GM10266 (cell line): ENCODE data around the gene SPATA16.

Experiments
- DNase-seq: peaks from one replicate; pipeline ENCODE4 v3.0.0; 2012; ENCODE audit errors: extremely low spot score
- TF ChIP-seq, protein P1 (sequence below): IDR thresholded peaks from 2 replicates; pipeline ENCODE4 v1.5.1; 2012; ENCODE audit warnings: mild to moderate bottlenecking, low read depth; ENCODE audit not compliant: control insufficient read depth, insufficient read depth; ENCODE audit errors: missing control alignments

The SPATA16 gene

DNA sequence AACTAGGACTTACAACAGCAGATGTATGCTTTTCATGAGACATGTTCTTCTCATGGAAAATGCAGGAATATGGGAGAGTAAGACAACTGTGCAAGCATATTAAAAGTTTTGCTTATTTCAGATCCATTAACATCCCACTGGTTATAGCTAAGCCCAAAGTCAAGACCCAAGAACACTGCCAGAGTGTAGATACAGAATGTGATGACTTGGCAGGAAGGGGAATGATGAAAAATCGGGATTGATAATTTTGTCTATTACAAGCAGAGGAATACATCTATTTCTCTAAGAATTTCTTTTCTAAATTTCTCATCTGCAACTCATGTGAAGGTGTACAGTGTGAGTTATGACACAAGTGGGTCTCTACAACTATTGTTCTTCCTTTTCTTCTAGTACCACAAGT lies 76.4 kb downstream of the SPATA16 start:
- TF ChIP-seq, protein P1, sequence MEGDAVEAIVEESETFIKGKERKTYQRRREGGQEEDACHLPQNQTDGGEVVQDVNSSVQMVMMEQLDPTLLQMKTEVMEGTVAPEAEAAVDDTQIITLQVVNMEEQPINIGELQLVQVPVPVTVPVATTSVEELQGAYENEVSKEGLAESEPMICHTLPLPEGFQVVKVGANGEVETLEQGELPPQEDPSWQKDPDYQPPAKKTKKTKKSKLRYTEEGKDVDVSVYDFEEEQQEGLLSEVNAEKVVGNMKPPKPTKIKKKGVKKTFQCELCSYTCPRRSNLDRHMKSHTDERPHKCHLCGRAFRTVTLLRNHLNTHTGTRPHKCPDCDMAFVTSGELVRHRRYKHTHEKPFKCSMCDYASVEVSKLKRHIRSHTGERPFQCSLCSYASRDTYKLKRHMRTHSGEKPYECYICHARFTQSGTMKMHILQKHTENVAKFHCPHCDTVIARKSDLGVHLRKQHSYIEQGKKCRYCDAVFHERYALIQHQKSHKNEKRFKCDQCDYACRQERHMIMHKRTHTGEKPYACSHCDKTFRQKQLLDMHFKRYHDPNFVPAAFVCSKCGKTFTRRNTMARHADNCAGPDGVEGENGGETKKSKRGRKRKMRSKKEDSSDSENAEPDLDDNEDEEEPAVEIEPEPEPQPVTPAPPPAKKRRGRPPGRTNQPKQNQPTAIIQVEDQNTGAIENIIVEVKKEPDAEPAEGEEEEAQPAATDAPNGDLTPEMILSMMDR, result no peak
- DNase-seq, result no peak

DNA sequence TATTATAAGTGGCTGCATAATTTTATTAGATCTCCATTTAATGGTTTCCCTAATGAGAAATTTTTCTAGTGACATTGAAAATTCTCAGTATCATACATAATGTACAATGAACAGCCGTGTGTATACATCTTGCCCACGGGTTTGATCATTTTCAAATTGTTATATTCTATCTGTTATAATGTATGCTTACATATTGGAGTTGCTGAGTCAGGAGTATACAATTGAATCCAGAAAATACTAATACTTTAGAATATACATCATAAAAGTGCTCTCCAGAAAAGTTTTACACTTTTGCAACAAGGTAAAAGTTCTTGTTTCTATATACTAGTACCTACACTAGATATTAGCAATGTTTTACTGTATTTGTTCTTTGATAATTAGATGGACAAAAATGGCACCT lies 82.8 kb downstream of the SPATA16 start:
- TF ChIP-seq, protein P1, result no peak
- no peak for DNase-seq

DNA sequence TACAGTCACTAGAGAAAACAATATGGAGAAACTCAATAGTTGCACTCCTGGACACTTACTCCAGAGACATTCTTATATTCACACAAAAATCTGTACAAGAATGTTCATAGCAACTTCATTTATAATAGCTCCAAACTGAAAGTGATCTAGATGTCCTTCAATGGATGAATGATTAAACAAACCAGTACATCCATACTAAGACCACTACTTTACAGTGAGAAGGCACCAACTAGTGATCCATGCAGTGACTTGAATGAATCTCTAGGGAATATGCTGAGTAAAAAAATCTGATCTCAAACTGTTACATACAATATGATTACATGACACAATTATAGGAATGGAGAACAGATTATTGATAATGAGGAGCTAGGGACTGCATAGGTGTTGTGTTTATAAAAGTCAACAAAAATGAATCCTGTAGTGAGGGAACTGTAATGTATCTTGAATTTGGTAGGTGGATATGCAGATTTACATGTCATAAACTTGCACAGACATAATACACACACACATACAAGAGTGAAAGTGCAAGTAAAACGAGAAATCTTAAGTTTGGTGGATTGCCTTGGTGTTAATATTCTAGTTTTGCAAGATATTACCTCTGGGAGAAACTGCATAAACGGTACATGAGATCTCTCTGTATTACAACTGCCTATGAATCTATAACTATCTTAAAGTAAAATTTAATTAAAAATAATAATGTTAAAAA lies 85.7 kb downstream of the SPATA16 start:
- TF ChIP-seq, protein P1, result no peak
- DNase-seq, result no peak

DNA sequence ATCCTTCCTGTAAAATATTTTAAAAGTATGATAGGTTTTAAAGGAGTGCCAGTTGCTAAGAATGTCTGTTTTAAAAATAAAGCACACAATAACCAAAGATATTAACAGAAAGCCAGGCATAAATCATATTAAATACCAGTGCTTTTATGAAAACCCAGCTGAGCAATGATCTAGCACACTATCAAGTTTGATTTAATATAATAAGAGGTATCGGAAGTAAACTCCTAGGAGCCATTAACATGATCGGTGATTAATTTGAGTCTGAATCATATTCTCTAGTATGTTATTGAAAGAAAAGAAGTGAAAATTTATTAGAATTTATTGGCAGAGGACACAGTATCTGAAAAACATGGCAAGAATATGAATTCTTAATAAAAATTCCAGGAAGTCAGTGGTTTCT lies 91.7 kb downstream of the SPATA16 start:
- TF ChIP-seq, protein P1, result no peak

DNA sequence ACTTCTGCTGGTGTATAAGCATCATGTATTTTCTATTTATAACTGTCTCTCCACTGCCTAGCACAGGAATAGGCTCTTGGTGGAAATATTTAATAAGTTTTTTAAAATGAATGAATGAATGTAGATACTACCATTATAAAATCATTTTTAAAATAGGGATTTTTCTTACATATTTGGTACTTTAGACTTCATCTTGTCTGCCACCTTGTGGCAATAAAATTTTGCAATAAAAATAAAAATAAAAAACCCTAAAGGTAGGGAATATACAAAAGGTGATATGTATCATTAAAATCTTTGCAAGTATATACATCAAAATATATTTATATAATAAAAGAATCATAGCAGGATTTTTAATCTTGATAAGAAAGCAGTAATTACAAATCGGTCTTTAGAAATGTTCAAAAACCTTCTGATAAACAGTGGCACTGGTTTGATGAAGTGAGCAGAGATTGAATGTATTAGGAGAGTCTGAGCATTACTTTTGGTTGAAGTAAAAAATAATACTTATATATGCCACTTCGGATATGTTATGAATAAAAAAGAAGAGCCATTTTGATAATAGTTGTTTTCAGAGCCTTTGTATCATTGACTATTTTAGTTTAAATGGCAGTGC lies 95.2 kb downstream of the SPATA16 start:
- TF ChIP-seq, protein P1, result no peak
- DNase-seq, result no peak

More for the DNA sequence above, 91.7 kb downstream of the SPATA16 start:
- DNase-seq, result no peak

DNA sequence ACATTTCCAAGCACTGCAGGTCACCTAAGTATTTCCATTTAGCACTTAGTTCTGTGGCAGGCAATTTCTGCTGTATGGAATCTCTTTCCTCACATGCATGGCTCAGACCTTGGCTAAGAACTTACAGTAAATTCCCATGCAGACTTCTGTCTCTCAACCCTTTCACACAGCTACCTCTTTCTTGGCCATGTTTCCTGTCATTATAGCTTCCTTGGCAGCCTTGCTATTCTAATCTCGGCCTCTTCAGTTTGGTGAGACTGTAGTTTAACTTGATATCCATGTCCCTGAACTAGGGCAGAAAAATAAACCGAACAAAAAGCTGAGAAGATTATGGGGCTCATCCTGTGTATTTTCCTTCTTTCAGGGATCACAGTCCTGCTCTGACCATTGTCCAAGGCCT lies 96.0 kb downstream of the SPATA16 start:
- TF ChIP-seq, protein P1, result no peak
- DNase-seq, result no peak

DNA sequence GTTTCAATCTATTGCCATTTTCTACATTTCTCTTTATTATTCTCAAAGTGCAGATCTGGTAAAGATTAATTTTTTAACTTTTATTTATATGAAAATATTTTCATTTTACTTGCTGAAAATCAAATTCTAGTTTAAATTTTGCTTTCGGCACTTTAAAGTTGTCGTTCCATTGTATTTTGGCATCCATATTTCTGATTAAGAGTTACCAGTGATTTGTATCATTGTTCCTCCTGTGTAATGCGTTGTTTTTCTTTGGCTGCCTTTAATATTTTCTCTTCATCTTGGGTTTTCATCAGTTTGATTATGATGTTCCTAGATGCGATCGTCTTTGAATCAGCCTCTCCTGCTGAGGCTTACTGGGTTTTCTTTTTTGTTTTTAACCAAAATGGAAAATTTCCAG lies 97.3 kb downstream of the SPATA16 start:
- TF ChIP-seq, protein P1, result no peak
- DNase-seq, result no peak
